SK-N-SH (cell line): Measurements from ENCODE around the gene CDC42BPG. TPM values are rescaled to one million over a fixed set of nuclear protein-coding genes. Genes with fewer than 3 reads are reported as not detected.
A peak's percentile ranks its signal among the peaks of the same experiment; 100 is the strongest.

ENCODE experiments used
- CTCF ChIA-PET: fragments of 300-600, 350-600 bp; formaldehyde crosslinking; extraction: SDS; loops from one replicate; lab custom pipeline; 2021; lab: Yijun Ruan, JAX
- POLR2A ChIA-PET: fragments of 350-600 bp; sonication (Branson Sonifier 250); formaldehyde crosslinking; extraction: SDS; loops from one replicate; lab custom pipeline; 2020; ENCODE audit warnings: antibody characterized with exemption, inconsistent platforms; lab: Yijun Ruan, JAX
- DNase-seq: peaks from one replicate; pipeline ENCODE4 v3.0.0; 2012
- H2AFZ ChIP-seq: fragments of 200-600 bp; sonication (generic); 2 replicates; pipeline ENCODE4 v1.8.1; 2016; ENCODE audit warnings: antibody characterized with exemption, mild to moderate bottlenecking, low read depth
- H3F3A ChIP-seq: fragments of 200-600 bp; sonication (generic); replicated peaks from 2 replicates; pipeline ENCODE3; 2016; ENCODE audit warnings: antibody characterized with exemption, mild to moderate bottlenecking; ENCODE audit not compliant: insufficient read depth
- H3K27ac ChIP-seq, 2 experiments: fragments of 200-500 bp in 1 of 2; fragments of 200-600 bp in 1 of 2; sonication (Bioruptor generic) in 1 of 2; sonication (generic), shearing (Covaris generic) in 1 of 2; 2 replicates each; pipeline versions ENCODE4 v1.5.1 to v1.6.1; 2014 to 2016; ENCODE audit warnings: low read depth in 2 of 2, inconsistent platforms in 1 of 2, low read length in 1 of 2, mild to moderate bottlenecking in 1 of 2, mixed read lengths in 1 of 2
- H3K27me3 ChIP-seq: fragments of 200-600 bp; sonication (generic), shearing (Covaris generic); 2 replicates; pipeline ENCODE4 v1.6.1; 2016; ENCODE audit warnings: mixed run types; ENCODE audit not compliant: insufficient read depth
- H3K36me3 ChIP-seq, 2 experiments: fragments of 200-500 bp in 1 of 2; fragments of 200-600 bp in 1 of 2; sonication (Bioruptor generic) in 1 of 2; sonication (generic) in 1 of 2; replicated peaks in 1 of 2; 2 replicates each; pipeline versions ENCODE3 to v1.5.1; 2014 to 2016; ENCODE audit warnings: low read length in 1 of 2, mild to moderate bottlenecking in 1 of 2; ENCODE audit not compliant: insufficient read depth in 2 of 2, control insufficient read depth in 1 of 2
- H3K4me1 ChIP-seq, 2 experiments: fragments of 200-500 bp in 1 of 2; fragments of 200-600 bp in 1 of 2; sonication (Bioruptor generic) in 1 of 2; sonication (generic), shearing (Covaris generic) in 1 of 2; 2 replicates each; pipeline versions ENCODE4 v1.5.1 to v1.6.1; 2014 to 2016; ENCODE audit warnings: low read depth in 1 of 2, low read length in 1 of 2, mixed run types in 1 of 2; ENCODE audit not compliant: insufficient read depth in 2 of 2, control insufficient read depth in 1 of 2
- H3K4me2 ChIP-seq: fragments of 200-600 bp; sonication (generic), shearing (Covaris generic); 2 replicates; pipeline ENCODE4 v1.6.1; 2017; ENCODE audit warnings: mixed run types
- H3K4me3 ChIP-seq, 2 experiments: fragments of 200-500 bp in 1 of 2; fragments of 200-600 bp in 1 of 2; sonication (Bioruptor generic) in 1 of 2; sonication (generic), shearing (Covaris generic) in 1 of 2; 2 replicates each; pipeline versions ENCODE4 v1.5.1 to v1.8.1; 2014 to 2016; ENCODE audit warnings: low read depth in 2 of 2, inconsistent platforms in 1 of 2, low read length in 1 of 2, mild to moderate bottlenecking in 1 of 2, mixed read lengths in 1 of 2, moderate library complexity in 1 of 2
- H3K79me2 ChIP-seq: fragments of 200-600 bp; sonication (generic); 2 replicates; pipeline ENCODE4 v1.8.1; 2017; ENCODE audit warnings: mild to moderate bottlenecking; ENCODE audit not compliant: insufficient read depth
- H3K9ac ChIP-seq: fragments of 200-600 bp; sonication (generic); 2 replicates; pipeline ENCODE4 v1.6.1; 2017; ENCODE audit warnings: mixed run types
- H3K9me2 ChIP-seq: fragments of 200-600 bp; sonication (generic); 2 replicates; pipeline ENCODE4 v1.6.1; 2017; ENCODE audit warnings: mixed run types
- H3K9me3 ChIP-seq: fragments of 200-600 bp; sonication (generic); 2 replicates; pipeline ENCODE4 v1.6.1; 2017; ENCODE audit warnings: mixed run types, mild to moderate bottlenecking, moderate library complexity
- H4K20me1 ChIP-seq: fragments of 200-600 bp; sonication (generic); 2 replicates; pipeline ENCODE4 v1.6.1; 2017; ENCODE audit warnings: mild to moderate bottlenecking, mixed run types; ENCODE audit not compliant: insufficient read depth
- EP300 ChIP-seq, 2 experiments: IDR thresholded peaks; 2 replicates each; pipeline versions ENCODE4 v1.4.0 to v1.6.1; 2012; ENCODE audit warnings: borderline replicate concordance in 1 of 2, low read depth in 1 of 2, low read length in 1 of 2
- FOXJ3 ChIP-seq: sonication (generic); formaldehyde crosslinking; IDR thresholded peaks from 2 replicates; pipeline ENCODE4 v1.5.1; 2020; ENCODE audit warnings: mild to moderate bottlenecking, missing genetic modification reagents
- JUND ChIP-seq: IDR thresholded peaks from 2 replicates; pipeline ENCODE4 v1.4.0; 2012
- MEF2A ChIP-seq: IDR thresholded peaks from 2 replicates; pipeline ENCODE4 v1.4.0; 2012; ENCODE audit warnings: low read depth, borderline replicate concordance
- MXI1 ChIP-seq: IDR thresholded peaks from 2 replicates; pipeline ENCODE4 v1.6.1; 2012; ENCODE audit warnings: mild to moderate bottlenecking, low read depth, low read length, improper control_type of control experiment
- NFIC ChIP-seq: IDR thresholded peaks from 2 replicates; pipeline ENCODE4 v1.4.0; 2012; ENCODE audit warnings: borderline replicate concordance
- NRF1 ChIP-seq: IDR thresholded peaks from 2 replicates; pipeline ENCODE4 v1.6.1; 2012; ENCODE audit warnings: low read depth, mild to moderate bottlenecking, low read length
- POLR2AphosphoS5 ChIP-seq: IDR thresholded peaks from 2 replicates; pipeline ENCODE4 v1.6.1; 2012; ENCODE audit warnings: low read depth, low read length
- RAD21 ChIP-seq: IDR thresholded peaks from 2 replicates; pipeline ENCODE4 v1.6.1; 2012; ENCODE audit warnings: mild to moderate bottlenecking, low read length
- RCOR1 ChIP-seq: fragments of 150-350 bp; IDR thresholded peaks from 2 replicates; pipeline ENCODE4 v1.6.1; 2017; ENCODE audit warnings: antibody characterized with exemption, low read length
- SIN3A ChIP-seq: IDR thresholded peaks from 2 replicates; pipeline ENCODE4 v1.6.1; 2012; ENCODE audit warnings: low read depth, mild to moderate bottlenecking, low read length, moderate library complexity, borderline replicate concordance
- TAF1 ChIP-seq: IDR thresholded peaks from 2 replicates; pipeline ENCODE4 v1.6.1; 2012; ENCODE audit warnings: low read depth, mild to moderate bottlenecking, low read length, moderate library complexity, borderline replicate concordance
- TCF12 ChIP-seq: IDR thresholded peaks from 2 replicates; pipeline ENCODE4 v1.4.0; 2012
- YY1 ChIP-seq: IDR thresholded peaks from 2 replicates; pipeline ENCODE4 v1.4.0; 2012; ENCODE audit warnings: low read depth, mild to moderate bottlenecking
- WGBS: methylation state at CpG from one replicate; pipeline ENCODE4 v1.1.6; 2017; ENCODE audit warnings: low lambda C conversion rate; 5-methylcytosine and 5-hydroxymethylcytosine counted together
- polyA plus RNA-seq, 3 experiments: library from polyadenylated mRNA; depleted of rRNA; stranded (reverse); fragments of >200 nt; gene quantifications; 2 replicates each; pipeline ENCODE4 v1.2.3, GENCODE V29; 2012
- TF ChIP-seq, protein P1 (sequence below): fragments of 150-350 bp; IDR thresholded peaks from 2 replicates; pipeline ENCODE4 v1.6.1; 2016; ENCODE audit warnings: mild to moderate bottlenecking, low read depth, low read length
- TF ChIP-seq, protein P2 (sequence below): fragments of 200-600 bp; sonication (generic); IDR thresholded peaks from 2 replicates; pipeline ENCODE4 v1.6.1; 2017; ENCODE audit warnings: antibody characterized with exemption, mild to moderate bottlenecking, moderate library complexity
- TF ChIP-seq, protein P3 (sequence below): IDR thresholded peaks from 2 replicates; pipeline ENCODE4 v1.6.1; 2012; ENCODE audit warnings: mild to moderate bottlenecking, low read depth, low read length, moderate library complexity
- TF ChIP-seq, protein P4 (sequence below): IDR thresholded peaks from 2 replicates; pipeline ENCODE4 v1.4.0; 2012; ENCODE audit warnings: low read depth, borderline replicate concordance
- TF ChIP-seq, protein P5 (sequence below): fragments of 150-350 bp; IDR thresholded peaks from 2 replicates; pipeline ENCODE4 v1.6.1; 2017; ENCODE audit warnings: antibody characterized with exemption, low read length, low read depth, borderline replicate concordance

Gene CDC42BPG
- polyA plus RNA-seq, 1 of the 3 experiments (the other 2 are of a cell fraction) = 0.33 TPM

DNA sequence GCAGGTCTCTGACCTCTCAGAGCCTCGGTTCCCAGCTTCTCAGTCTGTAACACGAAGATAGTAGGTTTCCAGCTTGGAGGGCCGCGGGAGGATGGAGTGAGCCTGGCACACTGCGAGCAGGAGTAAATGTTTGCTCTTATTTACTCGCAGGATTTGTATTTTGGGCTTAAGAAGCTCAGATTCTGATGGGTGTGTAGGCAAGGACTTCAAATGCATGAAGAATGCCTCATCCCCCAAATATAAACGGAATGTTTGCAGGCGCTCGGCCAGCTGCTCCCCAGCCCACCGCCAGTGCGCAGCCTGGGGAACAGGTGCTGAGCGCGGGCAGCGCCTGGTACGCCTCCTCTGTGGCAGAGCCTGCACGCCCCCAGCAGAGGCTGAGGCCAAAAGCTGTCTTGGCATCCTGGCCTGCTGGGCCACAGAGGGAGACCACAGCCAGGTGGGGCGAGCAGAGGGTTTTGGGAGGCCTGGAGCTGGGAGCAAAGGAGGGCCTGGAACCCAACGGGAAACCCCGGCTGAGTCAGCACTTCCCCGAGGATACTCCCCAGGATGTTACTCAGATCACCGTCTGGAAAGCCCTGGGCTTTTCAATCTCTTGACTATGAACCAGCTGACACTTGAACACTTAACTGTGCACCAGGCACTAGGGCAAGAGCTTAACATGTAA is 24.6 kb upstream of the CDC42BPG start (continued):
- 0 out of 4 replicates have a peak, but pooled peaks of 1 of the 2 experiments have one; percentile 28 for TF ChIP-seq EP300 (IDR thresholded peaks at IDR 0.05; ENCODE audit: borderline replicate concordance in 1 of 2, low read depth in 1 of 2, low read length in 1 of 2)
- no peak for TF ChIP-seq SIN3A
- peak; percentile 51; the same call in 1 of the 2 replicates for TF ChIP-seq NFIC
- TF ChIP-seq POLR2AphosphoS5 = no peak
- TF ChIP-seq, protein P1, sequence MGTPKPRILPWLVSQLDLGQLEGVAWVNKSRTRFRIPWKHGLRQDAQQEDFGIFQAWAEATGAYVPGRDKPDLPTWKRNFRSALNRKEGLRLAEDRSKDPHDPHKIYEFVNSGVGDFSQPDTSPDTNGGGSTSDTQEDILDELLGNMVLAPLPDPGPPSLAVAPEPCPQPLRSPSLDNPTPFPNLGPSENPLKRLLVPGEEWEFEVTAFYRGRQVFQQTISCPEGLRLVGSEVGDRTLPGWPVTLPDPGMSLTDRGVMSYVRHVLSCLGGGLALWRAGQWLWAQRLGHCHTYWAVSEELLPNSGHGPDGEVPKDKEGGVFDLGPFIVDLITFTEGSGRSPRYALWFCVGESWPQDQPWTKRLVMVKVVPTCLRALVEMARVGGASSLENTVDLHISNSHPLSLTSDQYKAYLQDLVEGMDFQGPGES = no peak
- TF ChIP-seq TAF1 = no peak
- no peak for TF ChIP-seq MEF2A
- no peak for TF ChIP-seq YY1
- TF ChIP-seq JUND = no peak; the same call in 1 of the 2 replicates
- no peak for TF ChIP-seq FOXJ3 (CRISPR knock-in tag)
- TF ChIP-seq, protein P2, sequence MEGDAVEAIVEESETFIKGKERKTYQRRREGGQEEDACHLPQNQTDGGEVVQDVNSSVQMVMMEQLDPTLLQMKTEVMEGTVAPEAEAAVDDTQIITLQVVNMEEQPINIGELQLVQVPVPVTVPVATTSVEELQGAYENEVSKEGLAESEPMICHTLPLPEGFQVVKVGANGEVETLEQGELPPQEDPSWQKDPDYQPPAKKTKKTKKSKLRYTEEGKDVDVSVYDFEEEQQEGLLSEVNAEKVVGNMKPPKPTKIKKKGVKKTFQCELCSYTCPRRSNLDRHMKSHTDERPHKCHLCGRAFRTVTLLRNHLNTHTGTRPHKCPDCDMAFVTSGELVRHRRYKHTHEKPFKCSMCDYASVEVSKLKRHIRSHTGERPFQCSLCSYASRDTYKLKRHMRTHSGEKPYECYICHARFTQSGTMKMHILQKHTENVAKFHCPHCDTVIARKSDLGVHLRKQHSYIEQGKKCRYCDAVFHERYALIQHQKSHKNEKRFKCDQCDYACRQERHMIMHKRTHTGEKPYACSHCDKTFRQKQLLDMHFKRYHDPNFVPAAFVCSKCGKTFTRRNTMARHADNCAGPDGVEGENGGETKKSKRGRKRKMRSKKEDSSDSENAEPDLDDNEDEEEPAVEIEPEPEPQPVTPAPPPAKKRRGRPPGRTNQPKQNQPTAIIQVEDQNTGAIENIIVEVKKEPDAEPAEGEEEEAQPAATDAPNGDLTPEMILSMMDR = no peak
- TF ChIP-seq TCF12 = peak; percentile 79

DNA sequence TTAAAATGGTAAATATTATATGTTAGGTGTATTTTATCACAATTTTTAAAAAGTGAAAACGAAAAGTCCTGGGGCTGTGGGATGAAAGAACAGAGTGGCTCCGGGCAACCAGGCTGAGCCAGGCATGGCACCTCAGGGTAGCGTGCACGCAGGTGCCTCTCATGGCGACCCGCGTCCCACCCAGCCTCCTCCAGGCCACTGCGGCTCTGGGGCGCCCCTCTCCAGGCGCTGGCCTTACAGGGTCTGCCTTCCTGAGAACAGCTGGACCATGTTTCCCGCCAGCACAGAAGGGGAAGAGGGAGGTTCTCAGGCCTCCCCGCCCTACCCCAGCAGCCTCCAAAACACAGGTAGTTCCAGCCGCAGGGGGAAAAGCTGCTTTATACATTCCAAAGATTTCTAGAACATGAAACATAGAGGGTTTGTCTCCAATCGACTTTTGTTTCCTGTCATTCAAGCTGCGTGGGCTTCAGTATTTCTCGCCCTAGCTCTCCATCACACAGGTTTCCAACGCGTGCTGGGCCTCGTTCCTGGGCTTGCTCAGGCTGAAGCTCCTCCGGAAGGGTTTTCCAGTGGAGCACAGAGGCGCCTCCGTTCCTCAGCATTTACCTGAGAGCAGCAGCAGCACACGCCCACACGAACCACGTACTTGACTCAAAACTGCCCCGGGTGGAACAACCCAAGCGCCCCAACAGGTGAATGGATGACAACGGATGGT is 23.5 kb upstream of the CDC42BPG start:
- no peak for DNase-seq
- H4K20me1 ChIP-seq = peaks cover 94% of the 10 kb centered on the region
- peaks cover 8 to 28% of the 10 kb centered on the region in 2 experiments; a peak in 3 of 4 replicates for H3K4me1 ChIP-seq
- H3K9me3 ChIP-seq = no peaks in the 10 kb centered on the region
- no peaks in the 10 kb centered on the region for H3K27me3 ChIP-seq
- no peaks in the 10 kb centered on the region for H3K9me2 ChIP-seq
- H3K27ac ChIP-seq = no peak overlapping the region
- ChIA-PET CTCF (interaction anchor here (0.9 to 3.8 kb wide), 6 partner anchors 8 to 27 kb away, joined by 3 to 34 read pairs (median 4); no protein-coding TSS in a partner anchor), POLR2A (no interaction called here)
- H3K9ac ChIP-seq = no peak overlapping the region
- peaks cover 95% of the 10 kb centered on the region for H3K79me2 ChIP-seq
- peaks cover 15 to 16% of the 10 kb centered on the region in 2 experiments for H3K36me3 ChIP-seq
- H3F3A ChIP-seq = peaks cover 17% of the 10 kb centered on the region
- 0 out of 2 replicates have a peak overlapping the region, but pooled peaks have one; percentile 68 for H3K4me2 ChIP-seq
- H3K4me3 ChIP-seq = no peak overlapping the region
- 92% methylated on average over 23 of the region's 28 CpGs for WGBS
- H2AFZ ChIP-seq = no peak overlapping the region
- TF ChIP-seq, protein P3, sequence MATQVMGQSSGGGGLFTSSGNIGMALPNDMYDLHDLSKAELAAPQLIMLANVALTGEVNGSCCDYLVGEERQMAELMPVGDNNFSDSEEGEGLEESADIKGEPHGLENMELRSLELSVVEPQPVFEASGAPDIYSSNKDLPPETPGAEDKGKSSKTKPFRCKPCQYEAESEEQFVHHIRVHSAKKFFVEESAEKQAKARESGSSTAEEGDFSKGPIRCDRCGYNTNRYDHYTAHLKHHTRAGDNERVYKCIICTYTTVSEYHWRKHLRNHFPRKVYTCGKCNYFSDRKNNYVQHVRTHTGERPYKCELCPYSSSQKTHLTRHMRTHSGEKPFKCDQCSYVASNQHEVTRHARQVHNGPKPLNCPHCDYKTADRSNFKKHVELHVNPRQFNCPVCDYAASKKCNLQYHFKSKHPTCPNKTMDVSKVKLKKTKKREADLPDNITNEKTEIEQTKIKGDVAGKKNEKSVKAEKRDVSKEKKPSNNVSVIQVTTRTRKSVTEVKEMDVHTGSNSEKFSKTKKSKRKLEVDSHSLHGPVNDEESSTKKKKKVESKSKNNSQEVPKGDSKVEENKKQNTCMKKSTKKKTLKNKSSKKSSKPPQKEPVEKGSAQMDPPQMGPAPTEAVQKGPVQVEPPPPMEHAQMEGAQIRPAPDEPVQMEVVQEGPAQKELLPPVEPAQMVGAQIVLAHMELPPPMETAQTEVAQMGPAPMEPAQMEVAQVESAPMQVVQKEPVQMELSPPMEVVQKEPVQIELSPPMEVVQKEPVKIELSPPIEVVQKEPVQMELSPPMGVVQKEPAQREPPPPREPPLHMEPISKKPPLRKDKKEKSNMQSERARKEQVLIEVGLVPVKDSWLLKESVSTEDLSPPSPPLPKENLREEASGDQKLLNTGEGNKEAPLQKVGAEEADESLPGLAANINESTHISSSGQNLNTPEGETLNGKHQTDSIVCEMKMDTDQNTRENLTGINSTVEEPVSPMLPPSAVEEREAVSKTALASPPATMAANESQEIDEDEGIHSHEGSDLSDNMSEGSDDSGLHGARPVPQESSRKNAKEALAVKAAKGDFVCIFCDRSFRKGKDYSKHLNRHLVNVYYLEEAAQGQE = no peak
- no peak for TF ChIP-seq RAD21
- TF ChIP-seq, protein P1 = no peak
- no peak for TF ChIP-seq MXI1
- TF ChIP-seq, protein P4, sequence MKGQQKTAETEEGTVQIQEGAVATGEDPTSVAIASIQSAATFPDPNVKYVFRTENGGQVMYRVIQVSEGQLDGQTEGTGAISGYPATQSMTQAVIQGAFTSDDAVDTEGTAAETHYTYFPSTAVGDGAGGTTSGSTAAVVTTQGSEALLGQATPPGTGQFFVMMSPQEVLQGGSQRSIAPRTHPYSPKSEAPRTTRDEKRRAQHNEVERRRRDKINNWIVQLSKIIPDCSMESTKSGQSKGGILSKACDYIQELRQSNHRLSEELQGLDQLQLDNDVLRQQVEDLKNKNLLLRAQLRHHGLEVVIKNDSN = no peak
- TF ChIP-seq, protein P5, sequence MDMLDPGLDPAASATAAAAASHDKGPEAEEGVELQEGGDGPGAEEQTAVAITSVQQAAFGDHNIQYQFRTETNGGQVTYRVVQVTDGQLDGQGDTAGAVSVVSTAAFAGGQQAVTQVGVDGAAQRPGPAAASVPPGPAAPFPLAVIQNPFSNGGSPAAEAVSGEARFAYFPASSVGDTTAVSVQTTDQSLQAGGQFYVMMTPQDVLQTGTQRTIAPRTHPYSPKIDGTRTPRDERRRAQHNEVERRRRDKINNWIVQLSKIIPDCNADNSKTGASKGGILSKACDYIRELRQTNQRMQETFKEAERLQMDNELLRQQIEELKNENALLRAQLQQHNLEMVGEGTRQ = no peak
- no peak for TF ChIP-seq NFIC
- no peak for TF ChIP-seq RCOR1
- no peak for TF ChIP-seq TCF12
- no peak for TF ChIP-seq NRF1
- no peak for TF ChIP-seq JUND
